LHCN-M2 (cell line): ENCODE measurements around the gene CTDSP2. TPM values are rescaled to one million over a fixed set of nuclear protein-coding genes. Genes with fewer than 3 reads are reported as not detected.
A peak's percentile ranks its signal among the peaks of the same experiment; 100 is the strongest.
"Not testable (repeated sequence)": the region's sequence is repeated elsewhere in the genome, so short reads cannot be mapped to it uniquely, and the experiment has no call there.

Source experiments
- DNase-seq: peaks from one replicate; pipeline ENCODE4 v3.0.0-alpha.2; 2012; ENCODE audit warnings: low read depth
- total RNA-seq: library from RNA; depleted of rRNA; stranded (reverse); fragments of >200 nt; gene quantifications from 2 replicates; pipeline ENCODE4 v1.2.3, GENCODE V29; 2014

CTDSP2 gene
- total RNA-seq, 1 experiment from 2014 or later = 31.9 TPM

- DNase-seq = no peak
These were observed 6.3 kb upstream of the CTDSP2 start for GRCh38 chr12:57852620-57853500.

- no peak for DNase-seq
These were observed 5.7 kb upstream of the CTDSP2 start for GRCh38 chr12:57852200-57852599.

- no peak for DNase-seq
These were observed 5.0 kb upstream of the CTDSP2 start for GRCh38 chr12:57851552-57851951.

GRCh38 chr12:57850854-57851430 is 4.4 kb upstream of the CTDSP2 start:
- DNase-seq = no peak

- not testable (repeated sequence) for DNase-seq
These were observed 2.9 kb upstream of the CTDSP2 start for GRCh38 chr12:57849447-57849846.

GRCh38 chr12:57849035-57849434 is 2.5 kb upstream of the CTDSP2 start:
- DNase-seq = no peak

GRCh38 chr12:57848208-57848607 is 1.7 kb upstream of the CTDSP2 start:
- DNase-seq = no peak

- no peak for DNase-seq
These were observed 298 bp downstream of the CTDSP2 start for GRCh38 chr12:57846285-57846576.

GRCh38 chr12:57845478-57846284 is 848 bp downstream of the CTDSP2 start:
- peak; percentile 61 for DNase-seq

- DNase-seq = peak; percentile 86
These were observed 1.6 kb downstream of the CTDSP2 start for GRCh38 chr12:57844709-57845477.

- DNase-seq = no peak
These were observed 3.9 kb downstream of the CTDSP2 start for GRCh38 chr12:57842342-57843294.

- no peak for DNase-seq
These were observed 5.1 kb downstream of the CTDSP2 start for GRCh38 chr12:57841445-57841844.

GRCh38 chr12:57840726-57841125 is 5.8 kb downstream of the CTDSP2 start:
- no peak for DNase-seq

GRCh38 chr12:57839996-57840395 is 6.5 kb downstream of the CTDSP2 start:
- DNase-seq = no peak

- DNase-seq = no peak
These were observed 7.8 kb downstream of the CTDSP2 start for GRCh38 chr12:57838594-57839302.

GRCh38 chr12:57837864-57838562 is 8.5 kb downstream of the CTDSP2 start:
- peak; percentile 59 for DNase-seq

- DNase-seq = peak; percentile 56
These were observed 9.8 kb downstream of the CTDSP2 start for GRCh38 chr12:57836442-57837375.
